Immature natural killer cell (primary cell): ENCODE results near the gene CUEDC1. TPM values are rescaled to one million over a fixed set of nuclear protein-coding genes. Genes with fewer than 3 reads are reported as not detected.

Experiments
- DNase-seq, 3 donors: peaks; one replicate each; pipeline ENCODE4 v3.0.0; 2022; ENCODE audit warnings: mixed read lengths in 1 of 3
- H3K27ac Mint-ChIP-seq, 6 donors: one replicate each; pipeline ENCODE4 v1.8.0; 2020; ENCODE audit warnings: mixed read lengths in 6 of 6, mild to moderate bottlenecking in 5 of 6, inconsistent platforms in 4 of 6, moderate library complexity in 3 of 6
- H3K27me3 Mint-ChIP-seq, 3 donors: one replicate each; pipeline ENCODE4 v1.8.0; 2020 to 2021; ENCODE audit warnings: low read depth in 3 of 3, mild to moderate bottlenecking in 3 of 3, mixed read lengths in 3 of 3, moderate library complexity in 3 of 3, inconsistent platforms in 1 of 3
- H3K36me3 Mint-ChIP-seq, 3 donors: one replicate each; pipeline ENCODE4 v1.8.0; 2020; ENCODE audit warnings: mixed read lengths in 3 of 3, inconsistent platforms in 2 of 3, mild to moderate bottlenecking in 2 of 3
- H3K4me1 Mint-ChIP-seq, 2 donors: one replicate each; pipeline ENCODE4 v1.8.0; 2020; ENCODE audit warnings: inconsistent platforms in 2 of 2, mild to moderate bottlenecking in 2 of 2, mixed read lengths in 2 of 2, moderate library complexity in 1 of 2
- H3K4me3 Mint-ChIP-seq, 5 donors: one replicate each; pipeline ENCODE4 v1.8.0; 2020; ENCODE audit warnings: mild to moderate bottlenecking in 5 of 5, mixed read lengths in 5 of 5, inconsistent platforms in 3 of 5, moderate library complexity in 3 of 5
- H3K9me3 Mint-ChIP-seq, 6 donors: one replicate each; pipeline ENCODE4 v1.8.0; 2020; ENCODE audit warnings: mild to moderate bottlenecking in 6 of 6, mixed read lengths in 6 of 6, inconsistent platforms in 4 of 6, moderate library complexity in 3 of 6
- polyA plus RNA-seq, 3 donors: library from polyadenylated mRNA; unstranded; fragments of 300-500 nt; fragmentation: Illumina TruSeq; gene quantifications; one replicate each; pipeline ENCODE4 v1.2.3, GENCODE V29; 2021

CUEDC1 gene
- polyA plus RNA-seq, 3 donors from 2014 or later, result 0.43 to 2.5 (median 0.52) TPM

- Mint-ChIP-seq H3K4me1 (peaks cover 5 to 6% of the 10 kb centered on the region in 2 donors), H3K27me3 (peaks cover 2 to 12% (median 11%) of the 10 kb centered on the region in 3 donors), H3K36me3 (no peaks in the 10 kb centered on the region), H3K9me3 (no peaks in the 10 kb centered on the region), H3K4me3 (no peak overlapping the region), H3K27ac (no peak overlapping the region)
- DNase-seq, result no peak
These were observed 85.0 kb downstream of the CUEDC1 start for GRCh38 chr17:57870283-57870635.

GRCh38 chr17:57869617-57870282 lies 85.5 kb downstream of the CUEDC1 start:
- no peak for DNase-seq
- H3K4me1 Mint-ChIP-seq, result peaks cover 5 to 6% of the 10 kb centered on the region in 2 donors
- H3K9me3 Mint-ChIP-seq, result no peaks in the 10 kb centered on the region
- H3K4me3 Mint-ChIP-seq, result no peak overlapping the region
- no peaks in the 10 kb centered on the region for H3K36me3 Mint-ChIP-seq
- H3K27me3 Mint-ChIP-seq, result peaks cover 2 to 16% (median 11%) of the 10 kb centered on the region in 3 donors
- H3K27ac Mint-ChIP-seq, result no peak overlapping the region

- Mint-ChIP-seq H3K27ac (no peak overlapping the region), H3K4me3 (no peak overlapping the region)
These were observed 86.1 kb downstream of the CUEDC1 start for GRCh38 chr17:57868910-57869616.

GRCh38 chr17:57868007-57868909 lies 87.0 kb downstream of the CUEDC1 start:
- Mint-ChIP-seq H3K27me3 (peaks cover 2 to 11% (median 9%) of the 10 kb centered on the region in 3 donors), H3K36me3 (peaks cover 0 to 8% (median 0%) of the 10 kb centered on the region in 3 donors), H3K27ac (no peak overlapping the region), H3K4me3 (peak overlapping the region in 1 of 5 donors; percentile 49), H3K4me1 (peaks cover 0 to 2% of the 10 kb centered on the region in 2 donors), H3K9me3 (peaks cover 0 to 1% (median 0%) of the 10 kb centered on the region in 6 donors)
- no peak for DNase-seq

More at GRCh38 chr17:57868910-57869616, 86.1 kb downstream of the CUEDC1 start:
- H3K9me3 Mint-ChIP-seq, result peaks cover 0 to 1% (median 0%) of the 10 kb centered on the region in 6 donors
- no peak for DNase-seq
- H3K27me3 Mint-ChIP-seq, result peaks cover 2 to 13% (median 12%) of the 10 kb centered on the region in 3 donors
- H3K4me1 Mint-ChIP-seq, result peaks cover 2 to 4% of the 10 kb centered on the region in 2 donors
- H3K36me3 Mint-ChIP-seq, result peaks cover 0 to 6% (median 0%) of the 10 kb centered on the region in 3 donors

GRCh38 chr17:57867126-57867525 lies 88.1 kb downstream of the CUEDC1 start:
- DNase-seq, result no peak
- Mint-ChIP-seq H3K27me3 (peaks cover 4 to 9% (median 9%) of the 10 kb centered on the region in 3 donors), H3K4me3 (no peak overlapping the region), H3K27ac (no peak overlapping the region), H3K9me3 (peaks cover 0 to 5% (median 0%) of the 10 kb centered on the region in 6 donors), H3K36me3 (peaks cover 0 to 8% (median 0%) of the 10 kb centered on the region in 3 donors), H3K4me1 (peaks cover 0 to 2% of the 10 kb centered on the region in 2 donors)

- no peak overlapping the region for H3K27ac Mint-ChIP-seq
- peaks cover 0 to 5% (median 0%) of the 10 kb centered on the region in 6 donors for H3K9me3 Mint-ChIP-seq
- no peak for DNase-seq
- peaks cover 4 to 6% (median 6%) of the 10 kb centered on the region in 3 donors for H3K27me3 Mint-ChIP-seq
- H3K36me3 Mint-ChIP-seq, result peaks cover 0 to 8% (median 0%) of the 10 kb centered on the region in 3 donors
- H3K4me1 Mint-ChIP-seq, result peaks cover 0 to 2% of the 10 kb centered on the region in 2 donors
- H3K4me3 Mint-ChIP-seq, result no peak overlapping the region
These were observed 88.5 kb downstream of the CUEDC1 start for GRCh38 chr17:57866723-57867122.

- no peak for DNase-seq
- Mint-ChIP-seq H3K4me3 (no peak overlapping the region), H3K4me1 (peaks cover 0 to 2% of the 10 kb centered on the region in 2 donors), H3K27me3 (peaks cover 4 to 6% (median 6%) of the 10 kb centered on the region in 3 donors), H3K27ac (no peak overlapping the region), H3K9me3 (peaks cover 0 to 5% (median 0%) of the 10 kb centered on the region in 6 donors), H3K36me3 (peaks cover 0 to 8% (median 0%) of the 10 kb centered on the region in 3 donors)
These were observed 88.9 kb downstream of the CUEDC1 start for GRCh38 chr17:57866319-57866718.

- Mint-ChIP-seq H3K4me1 (peaks cover 7 to 9% of the 10 kb centered on the region in 2 donors), H3K27ac (no peak overlapping the region), H3K36me3 (peaks cover 0 to 8% (median 0%) of the 10 kb centered on the region in 3 donors), H3K9me3 (peaks cover 0 to 5% (median 0%) of the 10 kb centered on the region in 6 donors), H3K27me3 (peaks cover 4 to 17% (median 14%) of the 10 kb centered on the region in 3 donors), H3K4me3 (no peak overlapping the region)
- no peak for DNase-seq
These were observed 90.9 kb downstream of the CUEDC1 start for GRCh38 chr17:57864273-57864672.

- Mint-ChIP-seq H3K27ac (no peak overlapping the region), H3K9me3 (peaks cover 0 to 5% (median 0%) of the 10 kb centered on the region in 6 donors)
These were observed 92.2 kb downstream of the CUEDC1 start for GRCh38 chr17:57862694-57863667.

GRCh38 chr17:57861790-57862693 lies 93.2 kb downstream of the CUEDC1 start:
- no peak for DNase-seq
- Mint-ChIP-seq H3K27ac (no peak overlapping the region), H3K9me3 (peaks cover 0 to 5% (median 0%) of the 10 kb centered on the region in 6 donors), H3K4me3 (no peak overlapping the region), H3K27me3 (peaks cover 4 to 22% (median 14%) of the 10 kb centered on the region in 3 donors), H3K36me3 (peaks cover 0 to 8% (median 0%) of the 10 kb centered on the region in 3 donors), H3K4me1 (peaks cover 5 to 9% of the 10 kb centered on the region in 2 donors)

More at GRCh38 chr17:57862694-57863667, 92.2 kb downstream of the CUEDC1 start:
- no peak overlapping the region for H3K4me3 Mint-ChIP-seq
- no peak for DNase-seq
- H3K4me1 Mint-ChIP-seq, result peaks cover 7 to 9% of the 10 kb centered on the region in 2 donors
- peaks cover 4 to 20% (median 17%) of the 10 kb centered on the region in 3 donors for H3K27me3 Mint-ChIP-seq
- peaks cover 0 to 8% (median 0%) of the 10 kb centered on the region in 3 donors for H3K36me3 Mint-ChIP-seq

- Mint-ChIP-seq H3K27me3 (peaks cover 4 to 22% (median 14%) of the 10 kb centered on the region in 3 donors), H3K4me3 (peak overlapping the region in 3 of 5 donors; percentile 47 to 77 (median 58)), H3K27ac (no peak overlapping the region), H3K36me3 (peaks cover 0 to 8% (median 0%) of the 10 kb centered on the region in 3 donors), H3K9me3 (peaks cover 0 to 5% (median 0%) of the 10 kb centered on the region in 6 donors), H3K4me1 (peaks cover 5 to 9% of the 10 kb centered on the region in 2 donors)
- DNase-seq, result peak in 1 of 3 donors; percentile 21
These were observed 94.0 kb downstream of the CUEDC1 start for GRCh38 chr17:57861000-57861789.
